Brain microvascular endothelial cell (primary cell): ENCODE data around the gene GSAP.
"Not testable (repeated sequence)": the region's sequence is repeated elsewhere in the genome, so short reads cannot be mapped to it uniquely, and the experiment has no call there.

Source experiments
- DNase-seq: peaks from one replicate; pipeline ENCODE4 v3.0.0-alpha.2; 2020
- H3K27ac ChIP-seq: fragments of 250-450 bp; sonication (Bioruptor Pico); 2 replicates; pipeline ENCODE4 v1.5.1; 2020; ENCODE audit warnings: mild to moderate bottlenecking, moderate library complexity
- H3K27me3 ChIP-seq: fragments of 250-450 bp; sonication (Bioruptor Pico); replicated peaks from 2 replicates; pipeline ENCODE4 v1.5.1; 2020; ENCODE audit warnings: mild to moderate bottlenecking
- H3K36me3 ChIP-seq: fragments of 250-450 bp; sonication (Bioruptor Pico); replicated peaks from 2 replicates; pipeline ENCODE4 v1.5.1; 2020; ENCODE audit warnings: mild to moderate bottlenecking
- H3K4me3 ChIP-seq: 2 replicates; pipeline ENCODE4 v1.5.1; 2011; ENCODE audit warnings: low read depth, mild to moderate bottlenecking, control low read depth, low read length, moderate library complexity
- CTCF ChIP-seq: IDR thresholded peaks from 2 replicates; pipeline ENCODE4 v1.5.1; 2011; ENCODE audit warnings: low read depth, mild to moderate bottlenecking, moderate library complexity, low read length, control low read depth, inconsistent platforms; ENCODE audit errors: missing control alignments
- in situ Hi-C: cut with HindIII; loops from 2 replicates; pipeline ENCODE4 v1.10.0; 2017; ENCODE audit warnings: low sequenced_read_pairs, low pct_ligation_motif_present

GSAP gene

GRCh38 chr7:77351539-77352004 is 64.6 kb downstream of the GSAP start:
- H3K27ac ChIP-seq = no peak overlapping the region
- in situ Hi-C loops = no loop called here
- no peak for DNase-seq
- TF ChIP-seq CTCF = no peak
- H3K36me3 ChIP-seq = no peaks in the 10 kb centered on the region
- no peak overlapping the region for H3K4me3 ChIP-seq
- no peaks in the 10 kb centered on the region for H3K27me3 ChIP-seq

GRCh38 chr7:77349141-77349540 is 67.0 kb downstream of the GSAP start:
- H3K27ac ChIP-seq = no peak overlapping the region
- no peaks in the 10 kb centered on the region for H3K27me3 ChIP-seq
- no peak overlapping the region for H3K4me3 ChIP-seq
- TF ChIP-seq CTCF = no peak
- no peak for DNase-seq
- H3K36me3 ChIP-seq = no peaks in the 10 kb centered on the region
- in situ Hi-C loops = no loop called here

GRCh38 chr7:77348371-77348813 is 67.8 kb downstream of the GSAP start:
- H3K27me3 ChIP-seq = no peaks in the 10 kb centered on the region
- TF ChIP-seq CTCF = no peak
- no peaks in the 10 kb centered on the region for H3K36me3 ChIP-seq
- peak overlapping the region; percentile 2 for H3K27ac ChIP-seq
- DNase-seq = peak; percentile 85
- in situ Hi-C loops = no loop called here
- H3K4me3 ChIP-seq = no peak overlapping the region

GRCh38 chr7:77346441-77346840 is 69.7 kb downstream of the GSAP start:
- Histone ChIP-seq H3K27me3 (no peaks in the 10 kb centered on the region), H3K36me3 (no peaks in the 10 kb centered on the region), H3K27ac (no peak overlapping the region), H3K4me3 (no peak overlapping the region)
- TF ChIP-seq CTCF = no peak
- DNase-seq = no peak
- in situ Hi-C loops = no loop called here

GRCh38 chr7:77345426-77345825 is 70.7 kb downstream of the GSAP start:
- H3K27me3 ChIP-seq, H3K4me3 ChIP-seq, in situ Hi-C loops, DNase-seq, H3K36me3 ChIP-seq, H3K27ac ChIP-seq: not testable (repeated sequence)

- H3K27ac ChIP-seq = no peak overlapping the region
- no peaks in the 10 kb centered on the region for H3K27me3 ChIP-seq
- no peak for TF ChIP-seq CTCF
- H3K4me3 ChIP-seq = no peak overlapping the region
- in situ Hi-C loops = no loop called here
- DNase-seq = no peak
- no peaks in the 10 kb centered on the region for H3K36me3 ChIP-seq
Measured at GRCh38 chr7:77339726-77340125, 76.4 kb downstream of the GSAP start.
